T1000 (cell line): ENCODE data around the gene SULT1C2.
"Not testable (repeated sequence)": the region's sequence is repeated elsewhere in the genome, so short reads cannot be mapped to it uniquely, and the experiment has no call there.

ENCODE experiments used
- DNase-seq: peaks from one replicate; lab custom pipeline; 2025; ENCODE audit warnings: mixed read lengths; lab: John Stamatoyannopoulos, UW

SULT1C2 gene

GRCh38 chr2:108351889-108352288 lies 63.2 kb downstream of the SULT1C2 start:
- DNase-seq: no peak

DNA sequence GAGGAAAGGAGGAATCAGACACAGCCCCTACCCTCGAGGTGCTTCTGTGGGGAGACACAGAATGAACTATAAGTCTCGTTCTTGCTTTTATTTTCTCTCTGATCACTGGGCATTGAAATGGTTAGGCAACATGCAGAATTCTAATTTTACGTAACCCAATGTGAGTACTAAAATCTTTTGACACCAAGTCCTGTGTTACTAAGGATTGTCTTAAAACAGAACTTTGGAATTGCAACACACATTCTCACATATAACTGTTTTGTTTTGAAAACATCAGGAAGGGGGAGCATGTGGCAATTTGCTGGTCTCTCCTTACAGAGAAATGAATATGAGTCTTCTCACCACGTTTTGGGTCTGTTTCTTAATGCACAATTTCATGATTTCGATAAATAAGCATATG lies 65.4 kb downstream of the SULT1C2 start:
- DNase-seq: no peak

GRCh38 chr2:108355906-108356734 lies 67.4 kb downstream of the SULT1C2 start:
- DNase-seq: no peak

DNA sequence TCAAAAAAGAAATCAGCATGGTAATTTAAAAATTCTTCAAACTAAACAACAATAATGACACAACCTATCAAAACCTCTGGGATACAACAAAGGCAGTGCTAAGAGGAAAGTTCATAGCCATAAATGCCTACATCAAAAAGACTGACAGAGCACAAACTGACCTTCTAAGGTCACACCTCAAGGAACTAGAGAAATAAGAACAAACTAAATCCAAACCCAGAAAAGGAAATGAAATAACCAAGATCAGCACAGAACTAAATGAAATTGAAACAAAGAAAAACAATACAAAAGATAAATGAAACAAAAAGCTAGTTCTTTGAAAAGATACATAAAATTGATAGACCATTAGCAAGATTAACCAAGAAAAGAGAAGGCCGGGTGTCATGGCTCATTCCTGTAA lies 70.6 kb downstream of the SULT1C2 start:
- not testable (repeated sequence) for DNase-seq
